Breast epithelium (tissue), 3 donors: ENCODE data around the gene OPCML.

Experiments used
- POLR2A ChIP-seq: fragments of 450-650 bp; IDR thresholded peaks from one replicate; pipeline ENCODE4 v1.6.1; 2016; ENCODE audit warnings: antibody characterized with exemption, mild to moderate bottlenecking, moderate library complexity
- POLR2AphosphoS5 ChIP-seq, 3 donors: sonication (generic); formaldehyde crosslinking; IDR thresholded peaks; one replicate each; pipeline ENCODE4 v1.6.1; 2017; ENCODE audit warnings: antibody characterized with exemption in 3 of 3
- TF ChIP-seq, protein P1 (sequence below), 3 donors: fragments of 450-650 bp; IDR thresholded peaks; one replicate each; pipeline ENCODE4 v1.5.1; 2016 to 2017; ENCODE audit warnings: antibody characterized with exemption in 3 of 3, mild to moderate bottlenecking in 3 of 3, moderate library complexity in 3 of 3

DNA sequence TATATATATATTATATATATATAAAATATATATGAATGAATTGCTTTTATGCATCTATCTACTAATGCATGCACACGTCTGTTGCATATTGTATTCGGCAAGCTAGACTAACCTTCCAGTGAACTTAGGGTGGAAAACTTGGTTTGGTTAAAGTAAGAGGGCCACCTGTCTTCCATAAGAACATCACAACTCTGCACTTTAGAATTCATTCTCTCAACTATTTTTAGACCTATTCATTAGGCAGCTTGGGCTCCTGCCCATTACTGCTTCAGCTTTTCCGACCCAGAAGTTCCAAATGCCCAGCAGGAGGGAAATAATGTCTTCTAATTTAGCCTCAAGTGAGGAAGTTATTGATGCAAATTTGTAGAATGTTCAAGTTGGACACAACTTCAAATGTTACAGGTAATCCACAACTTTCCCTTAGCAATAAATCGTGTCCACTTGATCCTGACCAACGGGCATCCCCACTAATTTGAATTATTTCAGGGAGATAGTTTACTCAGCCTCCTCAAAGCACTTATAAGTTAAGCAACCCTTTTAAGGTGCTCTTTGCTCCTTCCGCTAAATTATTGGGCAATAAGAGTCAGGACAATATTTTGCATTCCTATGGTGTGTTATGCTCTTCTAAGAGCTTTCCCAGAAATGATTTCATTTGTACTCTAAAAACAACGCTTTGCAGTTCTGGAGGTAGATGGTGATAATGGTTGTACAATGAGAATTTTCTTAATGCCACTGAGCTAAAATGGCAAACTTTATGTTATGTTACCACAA is 132.3 kb downstream of the OPCML start:
- TF ChIP-seq POLR2A (no peak), POLR2AphosphoS5 (IDR thresholded peaks at IDR 0.05) (no peak)
- TF ChIP-seq, protein P1, sequence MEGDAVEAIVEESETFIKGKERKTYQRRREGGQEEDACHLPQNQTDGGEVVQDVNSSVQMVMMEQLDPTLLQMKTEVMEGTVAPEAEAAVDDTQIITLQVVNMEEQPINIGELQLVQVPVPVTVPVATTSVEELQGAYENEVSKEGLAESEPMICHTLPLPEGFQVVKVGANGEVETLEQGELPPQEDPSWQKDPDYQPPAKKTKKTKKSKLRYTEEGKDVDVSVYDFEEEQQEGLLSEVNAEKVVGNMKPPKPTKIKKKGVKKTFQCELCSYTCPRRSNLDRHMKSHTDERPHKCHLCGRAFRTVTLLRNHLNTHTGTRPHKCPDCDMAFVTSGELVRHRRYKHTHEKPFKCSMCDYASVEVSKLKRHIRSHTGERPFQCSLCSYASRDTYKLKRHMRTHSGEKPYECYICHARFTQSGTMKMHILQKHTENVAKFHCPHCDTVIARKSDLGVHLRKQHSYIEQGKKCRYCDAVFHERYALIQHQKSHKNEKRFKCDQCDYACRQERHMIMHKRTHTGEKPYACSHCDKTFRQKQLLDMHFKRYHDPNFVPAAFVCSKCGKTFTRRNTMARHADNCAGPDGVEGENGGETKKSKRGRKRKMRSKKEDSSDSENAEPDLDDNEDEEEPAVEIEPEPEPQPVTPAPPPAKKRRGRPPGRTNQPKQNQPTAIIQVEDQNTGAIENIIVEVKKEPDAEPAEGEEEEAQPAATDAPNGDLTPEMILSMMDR (IDR thresholded peaks at IDR 0.05) = no peak
